ENCODE data around the gene ZNF547. TPM values are rescaled to one million over a fixed set of nuclear protein-coding genes. Genes with fewer than 3 reads are reported as not detected.

ZNF547 gene
- total RNA-seq: 2.1 and 3.8 TPM in 2 replicates

GRCh38 chr19:57362997-57363687, at the start of gene ZNF547, which contains the start of gene TRAPPC2B:
Gene ZNF547, plus strand, starts transcription at chr19:57363551. Its CDS starts 5,005 bp downstream, at chr19:57368556.
Gene TRAPPC2B, plus strand, starts transcription at chr19:57363551. Its CDS starts 1,283 bp downstream, at chr19:57364834.

DNA sequence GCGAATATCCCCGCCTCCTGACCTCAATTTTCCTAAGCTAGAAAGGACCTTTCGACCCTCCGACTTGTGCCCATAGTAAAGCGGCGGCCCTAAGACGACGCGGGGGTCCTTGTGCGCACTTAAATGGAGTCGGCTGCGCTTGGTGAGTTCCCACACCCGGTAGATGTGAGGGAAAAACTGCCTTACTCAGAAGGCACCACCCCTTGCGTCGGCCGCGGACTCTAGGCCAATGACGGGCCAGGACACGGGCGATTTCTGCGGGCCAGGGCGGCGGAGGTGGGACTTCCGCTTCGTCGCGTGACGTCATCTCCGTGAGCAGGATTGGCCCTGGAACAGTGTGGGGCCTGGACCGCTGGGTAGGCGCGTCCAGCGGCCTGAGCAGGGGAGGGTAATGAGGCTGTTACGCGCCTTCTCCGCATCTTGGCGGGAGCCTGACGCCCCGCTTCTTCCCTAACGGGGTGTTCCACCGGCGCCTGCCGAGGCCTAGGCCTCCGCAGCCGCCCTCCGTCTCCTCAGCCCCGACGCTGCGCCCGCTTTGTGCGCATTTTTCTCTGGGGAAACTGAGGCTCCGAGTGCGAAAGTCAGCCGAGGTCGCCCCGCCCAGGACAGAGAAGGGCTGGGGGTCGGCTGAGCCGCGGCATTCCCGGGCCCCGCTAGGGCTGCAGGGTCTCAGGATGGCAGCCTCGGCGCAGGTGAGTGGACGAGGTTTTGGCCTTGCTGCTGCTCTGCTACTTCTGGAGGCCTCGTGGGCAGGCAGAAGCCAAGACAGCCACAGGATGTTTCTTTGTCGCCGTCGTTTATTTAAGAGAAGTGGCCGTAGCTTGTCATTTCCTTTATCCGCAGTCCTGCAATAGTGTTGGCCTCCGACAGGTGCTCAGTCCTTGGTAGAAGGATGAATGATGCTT, 42.9 kb upstream of the ZNF547 start, which contains the start of gene ZNF543:
Gene ZNF543 (plus strand): TSS at position 293 of the 905 bp plus-strand sequence. CDS start 382 bp downstream, at position 675.

DNA sequence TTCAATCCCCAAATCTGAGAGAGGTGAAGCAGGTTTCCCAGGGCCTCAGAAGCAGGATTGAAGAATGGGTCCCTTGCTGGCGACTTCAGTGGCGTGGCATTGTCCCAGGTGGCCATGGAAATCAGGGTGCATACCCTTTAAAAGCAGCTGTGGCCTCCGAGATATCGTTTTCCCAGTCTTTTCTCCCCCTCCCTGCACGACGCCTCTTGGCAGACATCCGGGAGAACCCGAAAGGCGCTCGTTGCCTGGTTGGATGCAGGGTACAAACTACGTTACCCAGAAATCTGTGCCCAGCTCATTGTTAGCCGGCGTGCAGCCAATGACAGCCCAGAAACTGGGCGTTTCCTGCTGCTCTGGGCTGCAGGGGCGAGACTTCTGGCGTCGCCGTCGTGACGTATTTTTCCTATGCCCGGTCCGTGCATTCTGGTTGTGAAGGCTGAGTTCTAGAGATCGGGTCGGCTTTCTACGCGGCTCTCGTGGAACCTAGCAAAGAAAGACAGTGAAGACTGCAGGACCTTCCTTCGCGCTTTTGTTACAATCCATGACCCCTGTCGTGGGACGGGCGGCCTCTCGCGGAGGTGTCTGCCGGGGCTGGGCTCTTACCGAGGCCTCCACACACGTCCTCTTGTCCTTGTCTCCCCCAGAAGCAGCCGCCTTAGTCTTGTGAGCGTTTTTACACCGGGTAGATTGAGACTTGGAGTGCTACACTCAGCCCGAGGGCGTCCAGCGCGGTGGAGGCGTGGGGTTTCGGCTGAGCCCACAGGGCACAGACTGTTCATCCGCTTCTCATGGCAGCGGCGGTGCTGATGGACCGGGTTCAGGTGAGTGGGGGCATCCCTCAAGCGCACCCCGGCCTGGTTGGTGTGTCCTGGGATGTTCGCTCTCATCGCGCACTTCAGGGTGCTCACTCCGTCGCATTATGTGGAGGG, 12.2 kb upstream of the ZNF547 start, which contains the start of gene ZNF304:
Gene ZNF304 (plus strand): TSS at position 395 of the 929 bp plus-strand sequence. CDS start 394 bp downstream, at position 789.

DNA sequence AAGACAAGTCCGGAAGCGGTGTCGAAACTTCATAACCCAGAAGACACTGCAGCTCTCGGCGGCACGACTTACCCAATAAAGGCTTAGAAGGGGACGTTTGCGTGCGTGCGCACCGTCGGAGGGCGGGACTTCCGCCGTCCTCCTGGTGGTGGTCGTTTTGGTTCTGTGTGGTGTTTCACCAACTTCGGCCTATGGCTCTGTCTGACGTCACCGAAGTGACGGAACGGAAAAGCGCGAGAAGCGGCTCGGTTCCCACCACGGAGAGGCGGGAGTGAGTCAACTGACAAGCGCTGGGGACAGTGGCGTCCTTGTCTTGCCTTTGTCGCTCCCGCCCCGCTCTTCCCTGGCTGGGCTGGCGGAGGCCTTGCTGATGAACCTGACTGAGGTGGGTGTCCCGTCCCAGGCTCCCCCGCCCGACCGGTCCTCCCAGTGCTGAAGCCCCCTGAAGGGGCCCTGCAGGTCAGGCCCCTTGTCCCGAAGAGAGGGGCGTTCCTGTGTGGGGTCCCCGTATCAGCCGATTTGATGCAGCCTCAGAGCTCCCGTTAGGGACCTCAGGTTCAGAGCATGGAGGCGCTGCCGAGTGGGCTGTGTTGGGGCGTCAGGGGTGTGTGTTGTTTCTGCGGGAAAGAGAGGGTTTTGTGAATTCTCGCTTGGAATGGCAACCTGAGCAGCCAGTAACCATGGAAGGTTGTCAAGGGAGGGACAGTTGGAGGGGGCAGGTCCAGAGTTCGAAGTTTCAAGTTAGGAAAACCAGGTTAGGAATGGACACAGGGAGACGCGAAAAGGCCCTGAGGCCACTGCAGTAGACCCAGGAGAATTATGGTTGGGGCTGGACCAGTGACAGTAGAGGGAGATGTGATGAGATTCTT, 26.6 kb downstream of the ZNF547 start, which contains the start of gene ZNF548:
Gene ZNF548 (plus strand): TSS at position 125 of the 869 bp plus-strand sequence. CDS start 246 bp downstream, at position 371.

DNA sequence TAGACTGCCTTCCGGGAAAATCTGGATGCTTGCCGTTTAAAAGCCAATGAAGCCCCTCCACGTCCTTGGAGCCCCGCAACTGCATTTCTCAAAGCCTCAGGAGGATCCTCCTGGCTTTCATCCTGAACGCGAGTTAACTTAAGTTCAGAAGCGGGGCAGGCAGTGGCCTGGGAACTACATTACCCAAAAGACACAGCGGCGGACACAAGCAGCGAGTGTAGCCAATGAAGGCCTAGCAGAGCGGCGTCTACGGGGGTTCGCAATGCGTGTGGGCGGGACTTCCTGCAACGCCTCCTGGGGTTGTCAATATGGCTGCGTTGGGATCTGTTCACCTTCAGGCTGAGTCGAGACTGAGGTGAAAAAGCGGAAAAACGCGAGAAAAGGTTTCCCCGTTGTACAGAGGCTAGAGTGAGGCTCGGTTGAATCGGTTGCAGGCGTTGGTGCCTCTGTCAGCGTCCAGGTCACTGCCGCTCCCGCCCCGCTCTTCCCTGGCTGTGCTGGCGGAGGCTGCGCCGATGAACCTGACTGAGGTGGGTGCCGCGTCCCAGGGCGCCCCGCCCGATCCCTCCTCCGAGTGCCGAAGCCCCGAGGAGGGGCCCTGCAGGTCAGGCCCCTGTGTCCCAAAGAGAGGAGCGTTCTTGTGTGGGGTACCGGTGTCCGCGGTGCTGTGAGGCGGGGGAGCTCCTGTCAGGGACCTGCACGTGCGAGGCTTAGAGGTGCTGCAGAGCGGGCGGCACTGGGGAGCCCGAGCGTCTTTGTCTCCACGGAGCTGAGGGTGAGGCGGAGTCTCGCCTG, 47.7 kb downstream of the ZNF547 start, which contains the start of gene ZNF17:
Gene ZNF17 (plus strand): TSS at position 285 of the 795 bp plus-strand sequence. CDS start 2,455 bp downstream, outside the sequence.

Other genes with a start within 250 kb of the ZNF547 start
- gene USP29, start 243.6 kb upstream of the ZNF547 start, total RNA-seq: not detected in 2 replicates
- not detected in 2 replicates for gene ZIM3, start 218.3 kb upstream of the ZNF547 start, total RNA-seq
- not detected in 2 replicates for gene DUXA, start 196.1 kb upstream of the ZNF547 start, total RNA-seq
- 10.3 and 22.5 TPM in 2 replicates for gene ZNF264, start 172.1 kb upstream of the ZNF547 start, total RNA-seq
- 0.09 TPM in 1 of 2 replicates, not detected in the other for gene AURKC, start 132.5 kb upstream of the ZNF547 start, total RNA-seq
- gene ZNF805, start 122.9 kb upstream of the ZNF547 start, total RNA-seq: 6.4 and 9.2 TPM in 2 replicates
- gene ZNF460, start 83.1 kb upstream of the ZNF547 start, total RNA-seq: 26.8 and 33.3 TPM in 2 replicates
- 3.7 and 4.6 TPM in 2 replicates for gene ZNF543, start 43.1 kb upstream of the ZNF547 start, total RNA-seq
- gene ZNF304, start 12.3 kb upstream of the ZNF547 start, total RNA-seq: 5.4 and 6.5 TPM in 2 replicates
- 25.3 and 28.2 TPM in 2 replicates for gene TRAPPC2B, start within 50 bp of the ZNF547 start, total RNA-seq
- gene ZNF548, start 26.3 kb downstream of the ZNF547 start, total RNA-seq: 14.4 and 28.1 TPM in 2 replicates
- 1.9 and 4.3 TPM in 2 replicates for gene ZNF17, start 47.6 kb downstream of the ZNF547 start, total RNA-seq
- gene ZNF749, start 71.8 kb downstream of the ZNF547 start, total RNA-seq: 6.3 and 6.5 TPM in 2 replicates
- gene VN1R1, start 93.6 kb downstream of the ZNF547 start, total RNA-seq: 0.17 and 0.23 TPM in 2 replicates
- 9.7 and 11.4 TPM in 2 replicates for gene ZNF772, start 114.0 kb downstream of the ZNF547 start, total RNA-seq
- gene ZNF419, start 124.2 kb downstream of the ZNF547 start, total RNA-seq: 7.6 and 9.6 TPM in 2 replicates
- 7.7 and 10.4 TPM in 2 replicates for gene ZNF773, start 136.4 kb downstream of the ZNF547 start, total RNA-seq
- 3.8 and 3.9 TPM in 2 replicates for gene ZNF549, start 163.8 kb downstream of the ZNF547 start, total RNA-seq
- gene ZNF550, start 196.3 kb downstream of the ZNF547 start, total RNA-seq: 2.6 and 2.8 TPM in 2 replicates
- 5.5 and 6.6 TPM in 2 replicates for gene ZNF416, start 215.4 kb downstream of the ZNF547 start, total RNA-seq
- gene ZIK1, start 220.6 kb downstream of the ZNF547 start, total RNA-seq: 7.2 and 8.1 TPM in 2 replicates
- gene ZNF530, start 236.3 kb downstream of the ZNF547 start, total RNA-seq: 4.0 and 4.2 TPM in 2 replicates

Data from pericardium fibroblast (primary cell).